HG03139 (cell line): ENCODE data around the gene PPP1R14B.

Experiments
- ATAC-seq: cut with Tn5 transposase; IDR thresholded peaks from one replicate; pipeline ENCODE4 v1.9.1; 2021; ENCODE audit not compliant: unreplicated experiment

Gene PPP1R14B

DNA sequence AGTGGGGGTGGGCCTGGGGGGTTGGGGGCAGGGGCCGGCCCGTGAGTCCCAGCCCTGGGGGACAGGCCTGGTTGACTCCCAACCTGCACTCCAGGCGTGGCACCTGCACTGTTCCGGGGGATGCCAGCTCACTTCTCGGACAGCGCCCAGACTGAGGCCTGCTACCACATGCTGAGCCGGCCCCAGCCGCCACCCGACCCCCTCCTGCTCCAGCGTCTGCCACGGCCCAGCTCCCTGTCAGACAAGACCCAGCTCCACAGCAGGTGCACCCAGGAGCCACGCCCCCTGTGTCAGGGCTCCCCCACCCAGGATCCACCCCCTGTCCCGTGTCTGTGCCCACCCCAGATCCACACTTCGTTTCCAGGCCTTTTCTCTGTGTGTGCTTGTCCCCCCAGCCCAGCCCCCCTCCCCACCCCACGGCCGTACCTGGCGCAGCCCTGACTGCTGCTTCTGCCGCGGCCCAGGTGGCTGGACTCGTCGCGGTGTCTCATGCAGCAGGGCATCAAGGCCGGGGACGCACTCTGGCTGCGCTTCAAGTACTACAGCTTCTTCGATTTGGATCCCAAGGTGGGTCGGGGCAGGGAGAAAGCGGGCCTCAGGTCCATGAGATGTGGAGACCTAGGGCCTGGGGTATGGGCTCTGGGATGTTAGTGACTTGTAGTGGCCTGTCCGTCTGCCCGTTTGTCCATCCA lies 35.4 kb downstream of the PPP1R14B start:
- no peak for ATAC-seq

DNA sequence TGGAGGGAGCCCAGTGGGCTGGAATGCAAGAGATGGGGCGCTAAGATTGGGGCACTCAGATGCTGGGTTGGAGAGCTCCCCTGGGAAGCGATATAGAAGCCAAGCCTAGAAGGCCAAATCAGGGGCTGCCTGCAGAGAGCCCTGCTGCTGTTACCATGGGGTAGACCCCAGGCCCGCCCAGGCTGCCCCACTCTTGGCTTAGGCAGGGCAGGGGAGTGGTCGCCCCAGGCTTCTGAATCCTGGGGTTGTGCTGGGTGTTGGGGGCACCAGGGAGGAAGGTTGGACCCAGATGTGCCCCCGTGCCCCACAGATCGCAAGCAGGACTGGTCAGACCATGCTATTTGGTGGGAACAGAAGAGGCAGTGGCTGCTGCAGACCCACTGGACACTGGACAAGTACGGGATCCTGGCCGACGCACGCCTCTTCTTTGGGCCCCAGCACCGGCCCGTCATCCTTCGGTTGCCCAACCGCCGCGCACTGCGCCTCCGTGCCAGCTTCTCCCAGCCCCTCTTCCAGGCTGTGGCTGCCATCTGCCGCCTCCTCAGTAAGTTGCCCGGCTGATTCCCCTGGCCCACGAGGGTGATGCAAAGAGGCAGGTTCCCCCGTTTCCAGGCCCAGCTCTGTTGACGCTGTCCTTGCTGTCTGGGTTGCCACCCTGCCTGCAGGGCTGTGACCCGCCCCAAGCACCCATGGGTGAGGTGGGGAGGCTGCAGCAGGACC lies 36.3 kb downstream of the PPP1R14B start:
- ATAC-seq = no peak

DNA sequence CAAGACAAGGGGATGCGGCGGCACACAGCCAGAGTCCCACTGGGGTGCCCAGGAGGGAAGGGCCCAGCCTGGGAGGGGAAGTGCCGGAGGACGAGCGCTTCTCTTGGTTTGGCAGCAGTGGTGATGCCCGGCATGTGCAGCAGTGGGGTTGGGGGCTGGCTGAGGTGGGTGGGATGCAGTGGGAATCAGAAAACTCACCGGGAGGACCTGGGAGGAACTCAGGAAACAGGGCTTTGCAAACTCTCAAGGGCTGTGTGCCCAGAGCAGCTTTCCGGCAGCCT lies 37.2 kb downstream of the PPP1R14B start:
- ATAC-seq = no peak

DNA sequence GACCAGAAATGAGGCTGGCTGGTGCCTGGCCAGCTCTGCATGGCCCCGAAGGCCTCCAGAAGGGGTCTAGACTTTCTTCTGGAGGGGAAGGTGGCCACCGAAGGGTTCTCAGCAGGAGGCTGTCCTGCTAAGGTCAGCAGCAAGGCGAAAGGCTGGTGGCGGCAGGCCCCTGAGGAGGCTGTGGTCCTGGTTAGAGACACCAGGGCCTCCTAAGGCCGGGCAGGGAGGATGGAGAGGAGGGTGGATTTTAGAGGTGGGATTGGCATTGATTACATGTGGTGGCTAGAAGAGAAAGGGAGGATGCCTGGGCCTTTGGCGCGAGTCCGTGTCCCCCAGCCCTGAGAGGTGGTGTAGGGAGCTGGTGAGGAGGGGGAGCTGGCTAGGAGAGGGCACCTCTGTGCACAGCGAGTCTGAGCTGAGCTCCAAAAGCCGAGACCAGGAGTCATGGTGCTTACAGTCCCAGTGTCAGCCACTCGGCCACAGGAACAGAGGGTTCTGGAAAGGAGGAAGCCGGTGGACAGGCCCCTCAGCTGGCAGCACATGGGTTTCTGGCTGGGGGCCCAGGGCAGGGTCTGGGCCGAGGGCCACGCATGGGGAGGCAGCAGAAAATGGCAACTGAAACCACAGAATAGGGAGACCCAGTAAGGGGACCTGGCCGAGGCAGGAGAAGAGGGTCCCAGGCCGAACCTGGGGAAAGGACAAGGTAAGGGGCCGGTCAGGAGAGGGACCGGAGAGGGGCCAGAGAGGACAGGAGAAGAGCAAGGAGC lies 37.8 kb downstream of the PPP1R14B start:
- no peak for ATAC-seq

DNA sequence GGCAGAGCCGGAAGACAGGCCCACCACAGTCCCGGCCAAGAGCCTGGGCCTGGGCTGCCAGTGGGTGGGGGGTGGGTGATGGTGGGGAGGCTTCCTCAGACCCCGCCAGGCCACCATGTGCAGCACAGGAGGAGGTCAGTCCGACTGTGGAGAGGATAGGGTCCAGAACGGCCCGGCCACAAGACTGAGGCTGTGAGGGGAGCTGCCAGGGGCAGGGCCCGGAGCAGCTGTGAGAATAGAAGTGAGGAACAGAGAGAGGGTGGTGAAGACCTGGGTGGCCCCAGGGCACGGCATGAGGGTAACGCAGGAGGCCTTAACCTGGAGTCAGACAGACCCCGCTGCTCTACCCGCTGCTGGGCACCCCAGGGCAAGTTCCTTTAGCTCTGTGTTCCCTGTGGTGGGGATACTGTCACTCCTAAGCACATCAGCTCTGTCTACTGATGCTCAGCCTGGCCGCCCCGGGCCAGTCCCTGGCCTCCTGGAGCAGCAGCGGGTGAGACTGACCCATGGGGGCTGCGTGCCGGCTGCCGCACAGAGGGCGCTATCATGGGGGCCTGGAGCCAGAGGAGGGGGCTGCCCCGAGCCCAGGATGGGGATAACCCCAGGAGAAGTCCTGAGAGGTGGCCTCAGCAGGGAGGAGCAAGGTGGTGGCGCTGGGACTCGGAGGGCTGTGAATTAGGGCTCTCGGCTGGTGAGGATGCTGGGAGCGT lies 38.5 kb downstream of the PPP1R14B start:
- ATAC-seq = no peak

DNA sequence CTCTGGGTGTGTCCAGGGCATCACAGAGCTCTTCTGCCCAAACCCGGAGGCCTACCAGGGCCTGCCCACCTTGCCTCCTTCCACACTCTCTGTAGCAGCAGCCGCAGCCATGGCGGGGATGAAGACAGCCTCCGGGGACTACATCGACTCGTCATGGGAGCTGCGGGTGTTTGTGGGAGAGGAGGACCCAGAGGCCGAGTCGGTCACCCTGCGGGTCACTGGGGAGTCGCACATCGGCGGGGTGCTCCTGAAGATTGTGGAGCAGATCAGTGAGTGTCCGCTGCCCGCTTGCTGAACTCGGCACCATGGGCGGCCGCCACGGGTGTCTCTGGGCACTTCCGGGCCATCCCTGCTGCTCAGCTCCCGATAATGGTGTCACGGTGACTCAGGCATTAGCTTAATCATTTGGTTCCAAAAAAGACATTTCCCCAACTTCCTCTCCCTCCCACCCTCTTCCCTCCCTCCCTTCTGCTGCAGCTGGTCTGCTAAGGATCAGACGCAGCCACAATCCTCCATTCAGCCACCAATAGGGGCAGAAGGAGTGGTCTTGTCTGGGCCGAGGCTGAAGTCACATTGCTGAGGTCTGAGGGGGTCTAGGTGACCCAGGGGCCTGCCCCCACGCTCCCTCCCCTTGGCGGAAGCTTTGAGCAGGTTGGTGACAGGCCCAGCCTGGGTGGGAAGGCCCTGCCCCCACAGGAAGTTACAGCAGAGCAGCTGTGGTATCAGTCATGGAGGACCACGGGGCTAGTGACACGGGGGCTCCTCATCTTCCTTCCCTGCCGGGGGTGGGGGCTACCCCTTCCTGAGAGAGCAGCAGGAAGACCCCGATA lies 39.3 kb downstream of the PPP1R14B start:
- ATAC-seq = peak; percentile 59

DNA sequence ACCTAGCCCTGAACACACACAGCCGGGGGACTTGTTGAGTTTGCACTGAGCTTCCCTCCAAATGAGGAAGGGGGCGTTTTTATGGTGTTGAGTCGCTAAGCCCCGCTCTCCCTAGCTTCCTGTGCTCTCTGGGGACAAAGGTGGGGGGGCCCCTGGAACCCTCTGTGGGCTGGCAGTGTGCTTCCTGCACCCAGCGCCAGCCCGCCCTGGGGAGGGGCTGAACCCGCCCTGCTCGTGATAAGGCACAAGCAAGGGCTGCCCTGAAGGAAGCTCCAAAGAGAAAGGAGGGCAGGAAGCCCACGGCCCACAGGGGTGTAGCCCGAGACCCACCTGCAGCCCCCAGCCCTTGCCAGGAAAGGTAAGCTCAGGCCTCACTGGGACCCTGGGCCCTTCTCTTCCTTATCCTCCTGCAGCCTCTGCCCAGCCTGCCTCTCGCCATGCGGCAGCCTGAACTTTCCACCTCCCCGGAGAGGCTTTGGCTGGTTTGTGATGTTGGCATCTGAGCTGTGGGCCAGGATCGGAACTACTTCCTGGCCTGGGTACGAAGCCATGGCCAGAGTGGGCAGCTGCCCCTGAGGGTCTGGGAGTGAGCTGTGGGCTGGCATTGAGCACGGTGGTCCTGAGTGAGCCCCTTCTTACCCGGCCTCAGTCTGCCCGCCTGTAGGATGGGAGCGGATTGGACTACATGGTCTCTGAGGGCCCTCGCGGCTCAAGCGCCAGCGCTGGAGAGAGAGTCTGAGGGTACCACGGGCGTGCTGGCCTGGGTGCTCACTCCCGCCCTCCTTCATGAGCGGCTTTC lies 40.1 kb downstream of the PPP1R14B start, which contains the start of gene FERMT3:
FERMT3 (plus strand) TSS at position 265 of the 799 bp plus-strand sequence. CDS start 644 bp downstream, outside the sequence.
- peak; percentile 34 for ATAC-seq

DNA sequence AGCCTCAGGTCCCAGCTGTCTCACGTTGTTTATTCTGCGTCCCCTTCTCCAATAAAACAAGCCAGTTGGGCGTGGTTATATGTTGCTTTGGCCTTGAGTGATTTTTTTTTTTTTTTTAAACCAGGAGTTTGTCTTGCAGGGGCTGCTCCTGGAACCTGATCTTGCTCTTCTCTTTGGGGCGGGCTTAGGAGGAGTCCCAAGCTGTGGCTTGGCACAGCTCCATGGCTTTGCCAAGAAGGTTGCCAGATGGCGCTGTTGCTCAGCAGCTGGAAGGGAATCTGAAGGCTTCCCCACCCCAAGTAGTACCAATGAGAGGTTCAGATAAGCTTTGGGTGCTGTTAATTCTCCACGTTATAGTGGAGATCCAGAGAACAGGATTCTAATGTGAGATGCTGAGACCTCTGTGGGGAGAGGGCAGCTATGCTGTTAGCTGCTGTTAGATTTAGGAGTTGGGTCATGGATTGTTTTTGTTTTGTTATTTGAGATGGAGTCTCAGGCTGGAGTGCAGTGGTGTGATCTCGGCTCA lies 42.2 kb downstream of the PPP1R14B start:
- no peak for ATAC-seq

DNA sequence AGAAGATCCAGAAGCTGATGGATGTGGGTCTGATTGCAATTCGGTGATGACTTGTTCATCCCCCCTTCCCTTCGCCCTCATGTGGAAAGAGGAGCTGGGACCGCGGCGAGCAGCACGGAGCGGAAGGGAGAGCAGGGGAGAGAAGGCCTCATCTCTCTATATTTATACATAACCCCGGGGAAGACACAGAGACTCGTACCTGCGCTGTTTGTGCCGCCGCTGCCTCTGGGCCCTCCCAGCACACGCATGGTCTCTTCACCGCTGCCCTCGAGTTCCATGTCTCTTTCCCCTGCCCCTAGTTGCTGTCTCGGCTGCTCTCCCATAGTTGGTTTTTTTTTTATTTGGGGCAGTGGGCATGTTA lies 42.7 kb downstream of the PPP1R14B start:
- no peak for ATAC-seq

DNA sequence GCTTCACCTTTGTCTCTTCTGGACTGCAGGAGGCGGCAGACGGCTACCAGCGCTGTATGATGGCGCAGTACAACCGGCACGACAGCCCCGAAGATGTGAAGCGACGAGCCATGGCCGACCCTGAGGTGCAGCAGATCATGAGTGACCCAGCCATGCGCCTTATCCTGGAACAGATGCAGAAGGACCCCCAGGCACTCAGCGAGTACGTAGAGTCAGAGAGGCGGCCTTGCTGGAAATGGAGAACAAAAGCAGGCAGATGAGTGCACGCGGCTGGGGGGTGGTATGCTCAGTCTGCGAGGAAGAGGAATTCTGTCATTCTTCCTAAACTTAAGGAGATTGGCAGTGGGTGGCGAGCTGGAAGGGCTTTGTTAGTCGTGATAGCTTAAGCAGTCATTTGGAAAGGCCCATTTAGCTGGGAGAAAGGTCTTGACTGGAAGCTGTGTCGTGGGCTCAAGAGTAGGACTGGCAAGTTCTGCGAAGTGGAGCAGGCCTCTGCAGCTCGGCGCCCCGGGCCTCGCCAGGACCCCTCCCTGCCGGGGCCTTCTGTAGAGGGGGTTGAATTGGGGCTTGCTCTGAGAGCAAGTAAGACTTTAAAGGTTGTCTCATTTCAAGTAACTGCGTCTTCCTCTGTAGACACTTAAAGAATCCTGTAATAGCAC lies 43.2 kb downstream of the PPP1R14B start:
- no peak for ATAC-seq

DNA sequence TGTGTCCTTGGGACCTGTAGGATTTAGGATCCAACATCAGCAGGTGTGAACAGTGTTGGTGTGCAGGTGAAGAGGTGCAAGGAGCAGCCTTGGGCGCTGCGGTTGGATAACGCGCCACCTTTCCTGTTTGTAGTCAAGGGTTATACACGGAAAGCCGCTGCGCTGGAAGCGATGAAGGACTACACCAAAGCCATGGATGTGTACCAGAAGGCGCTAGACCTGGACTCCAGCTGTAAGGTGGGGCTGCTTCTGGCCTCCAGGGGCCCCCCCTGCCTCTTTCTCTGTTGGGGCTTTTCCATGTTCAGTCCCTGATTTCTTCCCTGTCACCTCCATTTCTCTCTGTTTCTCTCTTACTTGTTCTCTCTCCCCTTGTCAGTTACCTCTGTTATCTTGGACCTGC lies 43.8 kb downstream of the PPP1R14B start:
- ATAC-seq = no peak

DNA sequence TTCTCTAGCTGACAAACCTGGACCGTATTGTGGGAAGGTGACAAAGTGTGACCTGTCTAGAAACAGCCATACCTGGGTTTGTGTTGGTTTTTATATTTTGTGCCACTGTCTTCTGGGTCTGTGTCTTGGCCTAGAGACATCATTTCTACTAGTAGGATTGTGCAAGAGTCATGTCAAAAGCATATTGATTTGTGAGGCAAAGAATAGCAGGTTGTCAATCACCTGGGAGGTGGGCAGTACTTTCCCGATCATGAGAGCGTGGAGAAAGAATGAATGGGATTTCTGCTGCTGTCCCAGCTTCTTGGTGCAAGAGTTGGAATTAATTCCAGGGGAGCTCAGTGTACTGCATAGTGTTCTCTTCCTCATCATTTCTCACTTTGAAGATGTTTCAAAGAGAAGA lies 45.2 kb downstream of the PPP1R14B start:
- ATAC-seq = no peak

DNA sequence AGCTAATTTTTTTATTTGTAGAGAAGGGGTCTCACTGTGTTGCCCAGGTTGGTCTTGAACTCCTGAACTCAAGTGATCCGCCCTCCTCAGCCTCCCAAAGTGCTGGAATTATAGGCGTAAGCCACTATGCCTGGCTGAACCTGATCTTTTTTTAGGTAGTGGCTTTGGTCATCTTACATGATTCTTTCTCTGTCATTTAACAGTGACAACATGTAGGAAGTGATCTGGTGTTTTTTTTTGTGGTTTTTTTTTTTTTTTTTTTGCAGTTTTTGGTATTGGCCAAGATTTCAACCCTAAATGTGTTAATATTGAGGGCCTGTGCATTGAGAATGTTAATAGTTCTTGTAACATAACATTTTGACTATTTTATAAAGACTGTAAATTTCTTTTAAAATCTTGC lies 48.2 kb downstream of the PPP1R14B start:
- no peak for ATAC-seq

DNA sequence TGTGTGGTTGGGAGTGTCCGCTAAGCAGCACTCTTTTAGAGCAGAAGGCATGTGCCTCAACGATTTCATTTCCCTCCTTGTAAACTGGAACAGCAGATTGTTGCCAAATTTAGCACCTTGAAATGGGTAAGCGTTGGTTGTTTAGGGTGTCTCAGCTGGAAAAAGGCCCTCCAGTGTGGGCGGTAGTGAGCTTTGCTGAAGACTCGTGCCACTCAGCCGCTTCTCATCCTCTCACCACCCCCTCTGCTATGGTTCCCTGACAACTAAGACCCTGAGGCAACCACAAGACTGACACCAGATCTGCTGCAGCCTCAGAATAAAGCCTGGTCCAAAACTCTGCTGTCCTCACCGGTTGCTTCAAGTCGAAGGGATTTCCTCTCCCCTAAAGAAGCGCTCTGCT lies 50.1 kb downstream of the PPP1R14B start:
- no peak for ATAC-seq
